Left ventricle myocardium inferior (tissue), 1 donor: ENCODE results near the gene SLC6A9. TPM values are rescaled to one million over a fixed set of nuclear protein-coding genes. Genes with fewer than 3 reads are reported as not detected.

ENCODE experiments used
- DNase-seq: peaks from one replicate; pipeline ENCODE4 v3.0.0-alpha.2; 2020
- H3K27ac ChIP-seq: fragments of 200-600 bp; replicated peaks from 2 replicates; pipeline ENCODE4 v1.8.0; 2021
- H3K27me3 ChIP-seq: fragments of 200-600 bp; 2 replicates; pipeline ENCODE4 v1.8.0; 2021; ENCODE audit warnings: low read depth
- H3K36me3 ChIP-seq: fragments of 200-600 bp; 2 replicates; pipeline ENCODE4 v1.8.0; 2021
- H3K4me1 ChIP-seq: fragments of 200-600 bp; 2 replicates; pipeline ENCODE4 v1.8.0; 2021
- H3K4me3 ChIP-seq: fragments of 200-600 bp; 2 replicates; pipeline ENCODE4 v1.8.0; 2021; ENCODE audit warnings: mild to moderate bottlenecking, moderate library complexity
- H3K9me3 ChIP-seq: fragments of 200-600 bp; replicated peaks from 2 replicates; pipeline ENCODE4 v1.8.0; 2021
- intact Hi-C: fragments of 100-400 bp; cut with micrococcal nuclease; formaldehyde crosslinking; loops from one replicate; pipeline ENCODE4 v1.11.0; 2022
- total RNA-seq: library from RNA; stranded (reverse); fragmentation: NEBNext Ultra II Directional; extraction: Animal tissue kit (Norgen Biotek cat#: 25700); gene quantifications from one replicate; pipeline ENCODE4 v1.2.1, GENCODE V29; 2021
- TF ChIP-seq, protein P1 (sequence below): fragments of 200-600 bp; IDR thresholded peaks from 2 replicates; pipeline ENCODE4 v1.8.0; 2021; ENCODE audit warnings: antibody characterized with exemption, mild to moderate bottlenecking, borderline replicate concordance
- donor health status: DM: no; HTN: yes; CAD: no; lungs with severe emphysema.

SLC6A9 gene
- total RNA-seq, 1 donor from 2014 or later = 1.2 TPM

DNA sequence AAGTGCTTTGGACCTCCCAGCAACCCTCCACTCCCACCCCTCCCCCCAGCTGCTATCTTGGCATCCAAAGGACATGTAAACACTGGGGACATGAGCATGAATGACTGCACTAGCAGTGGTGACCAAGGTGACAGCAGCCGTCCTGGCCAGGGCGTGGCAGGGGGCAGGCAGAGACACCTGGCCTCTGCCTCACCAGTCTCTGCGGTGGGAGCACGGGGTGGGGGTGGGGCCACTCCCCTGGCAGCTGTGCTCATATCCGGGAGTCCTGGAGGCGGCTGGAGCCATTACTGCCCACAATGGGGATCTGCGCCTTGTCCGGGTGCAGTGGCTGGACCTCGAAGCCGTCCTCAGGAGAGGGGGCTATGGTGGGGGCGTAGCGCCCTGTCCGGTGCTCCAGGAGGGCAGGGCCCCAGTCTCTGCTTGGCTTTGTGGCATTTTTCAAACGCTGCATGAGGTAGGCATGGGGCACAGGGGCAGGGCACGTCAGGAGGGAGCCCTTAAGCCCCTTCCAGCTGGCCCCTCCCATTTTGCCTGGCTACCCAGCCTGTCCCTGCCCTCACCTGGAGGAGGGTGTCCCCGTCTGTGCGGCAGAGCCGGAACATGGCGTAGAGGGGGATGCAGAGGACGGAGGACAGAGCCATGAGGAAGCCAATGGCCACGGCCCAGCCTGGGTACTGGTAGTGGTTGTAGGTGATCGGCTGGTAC lies 33.8 kb downstream of the SLC6A9 start:
- no peaks in the 10 kb centered on the region for H3K4me1 ChIP-seq
- H3K4me3 ChIP-seq = no peak overlapping the region
- intact Hi-C loops = no loop called here
- no peaks in the 10 kb centered on the region for H3K9me3 ChIP-seq
- no peak for DNase-seq
- H3K27me3 ChIP-seq = peaks cover 4% of the 10 kb centered on the region
- no peaks in the 10 kb centered on the region for H3K36me3 ChIP-seq
- TF ChIP-seq, protein P1, sequence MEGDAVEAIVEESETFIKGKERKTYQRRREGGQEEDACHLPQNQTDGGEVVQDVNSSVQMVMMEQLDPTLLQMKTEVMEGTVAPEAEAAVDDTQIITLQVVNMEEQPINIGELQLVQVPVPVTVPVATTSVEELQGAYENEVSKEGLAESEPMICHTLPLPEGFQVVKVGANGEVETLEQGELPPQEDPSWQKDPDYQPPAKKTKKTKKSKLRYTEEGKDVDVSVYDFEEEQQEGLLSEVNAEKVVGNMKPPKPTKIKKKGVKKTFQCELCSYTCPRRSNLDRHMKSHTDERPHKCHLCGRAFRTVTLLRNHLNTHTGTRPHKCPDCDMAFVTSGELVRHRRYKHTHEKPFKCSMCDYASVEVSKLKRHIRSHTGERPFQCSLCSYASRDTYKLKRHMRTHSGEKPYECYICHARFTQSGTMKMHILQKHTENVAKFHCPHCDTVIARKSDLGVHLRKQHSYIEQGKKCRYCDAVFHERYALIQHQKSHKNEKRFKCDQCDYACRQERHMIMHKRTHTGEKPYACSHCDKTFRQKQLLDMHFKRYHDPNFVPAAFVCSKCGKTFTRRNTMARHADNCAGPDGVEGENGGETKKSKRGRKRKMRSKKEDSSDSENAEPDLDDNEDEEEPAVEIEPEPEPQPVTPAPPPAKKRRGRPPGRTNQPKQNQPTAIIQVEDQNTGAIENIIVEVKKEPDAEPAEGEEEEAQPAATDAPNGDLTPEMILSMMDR = no peak
- H3K27ac ChIP-seq = no peak overlapping the region

DNA sequence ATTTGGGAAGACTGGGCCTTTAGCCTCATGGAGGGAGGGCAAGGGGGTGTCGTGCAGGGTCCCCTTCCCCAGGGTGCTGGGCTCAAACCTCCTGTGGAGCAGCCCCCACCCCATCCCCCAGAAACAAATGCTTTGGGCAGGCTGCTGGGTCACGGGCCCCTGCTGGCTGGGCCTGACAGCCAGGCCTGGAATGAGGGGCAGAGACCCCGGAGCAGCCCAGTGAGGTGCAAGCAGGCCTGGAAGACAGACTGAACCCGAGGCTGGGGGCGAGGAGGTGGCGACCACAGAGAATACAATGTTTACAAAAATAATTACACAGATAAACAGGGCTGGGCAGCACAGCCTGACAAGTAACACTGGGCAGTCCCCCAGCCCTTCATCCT lies 34.5 kb downstream of the SLC6A9 start:
- TF ChIP-seq, protein P1 = no peak
- intact Hi-C loops = no loop called here
- no peak for DNase-seq
- Histone ChIP-seq H3K4me3 (no peak overlapping the region), H3K36me3 (no peaks in the 10 kb centered on the region), H3K9me3 (no peaks in the 10 kb centered on the region), H3K27ac (no peak overlapping the region), H3K4me1 (peaks cover 6% of the 10 kb centered on the region), H3K27me3 (peaks cover 3% of the 10 kb centered on the region)

DNA sequence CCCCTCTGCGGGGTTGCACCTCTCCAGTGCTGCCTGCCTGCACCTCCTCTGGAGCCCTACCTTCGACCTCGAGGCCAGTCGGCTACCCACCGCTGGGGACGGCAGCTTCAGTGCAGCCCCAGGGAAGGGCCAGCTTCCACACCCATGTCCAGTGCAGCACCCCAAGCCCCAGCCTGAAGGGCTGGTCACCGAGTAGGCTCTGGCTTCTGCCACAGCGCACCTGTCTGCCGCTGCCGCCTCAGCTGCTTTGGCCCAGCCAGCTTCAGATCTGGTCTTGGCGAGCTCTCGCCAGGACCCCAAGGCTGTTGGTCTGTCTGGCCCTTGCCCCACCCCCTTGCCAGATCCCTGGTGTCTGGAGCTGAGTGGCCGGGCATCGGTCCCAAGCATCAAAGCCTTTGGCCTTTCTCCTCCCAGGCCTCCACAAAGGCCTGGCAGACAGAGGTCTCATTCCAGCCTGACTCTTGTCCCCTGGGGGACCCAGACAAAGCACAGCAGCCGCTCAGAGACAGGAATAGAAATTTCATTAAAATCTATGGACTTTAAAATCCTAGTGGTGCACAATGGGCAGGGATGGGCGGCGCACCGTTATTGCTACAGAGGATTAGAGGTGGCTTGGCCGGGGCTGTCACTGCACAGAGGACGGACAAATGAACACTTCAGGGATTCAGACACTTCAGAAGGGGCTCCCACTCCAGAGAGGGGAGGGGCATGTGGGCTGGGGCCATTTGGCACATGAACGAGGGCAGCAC lies 35.1 kb downstream of the SLC6A9 start:
- intact Hi-C loops = no loop called here
- H3K4me3 ChIP-seq = no peak overlapping the region
- H3K27me3 ChIP-seq = no peaks in the 10 kb centered on the region
- H3K27ac ChIP-seq = no peak overlapping the region
- DNase-seq = no peak
- H3K4me1 ChIP-seq = peaks cover 12% of the 10 kb centered on the region
- TF ChIP-seq, protein P1 = no peak
- no peaks in the 10 kb centered on the region for H3K9me3 ChIP-seq
- no peaks in the 10 kb centered on the region for H3K36me3 ChIP-seq

DNA sequence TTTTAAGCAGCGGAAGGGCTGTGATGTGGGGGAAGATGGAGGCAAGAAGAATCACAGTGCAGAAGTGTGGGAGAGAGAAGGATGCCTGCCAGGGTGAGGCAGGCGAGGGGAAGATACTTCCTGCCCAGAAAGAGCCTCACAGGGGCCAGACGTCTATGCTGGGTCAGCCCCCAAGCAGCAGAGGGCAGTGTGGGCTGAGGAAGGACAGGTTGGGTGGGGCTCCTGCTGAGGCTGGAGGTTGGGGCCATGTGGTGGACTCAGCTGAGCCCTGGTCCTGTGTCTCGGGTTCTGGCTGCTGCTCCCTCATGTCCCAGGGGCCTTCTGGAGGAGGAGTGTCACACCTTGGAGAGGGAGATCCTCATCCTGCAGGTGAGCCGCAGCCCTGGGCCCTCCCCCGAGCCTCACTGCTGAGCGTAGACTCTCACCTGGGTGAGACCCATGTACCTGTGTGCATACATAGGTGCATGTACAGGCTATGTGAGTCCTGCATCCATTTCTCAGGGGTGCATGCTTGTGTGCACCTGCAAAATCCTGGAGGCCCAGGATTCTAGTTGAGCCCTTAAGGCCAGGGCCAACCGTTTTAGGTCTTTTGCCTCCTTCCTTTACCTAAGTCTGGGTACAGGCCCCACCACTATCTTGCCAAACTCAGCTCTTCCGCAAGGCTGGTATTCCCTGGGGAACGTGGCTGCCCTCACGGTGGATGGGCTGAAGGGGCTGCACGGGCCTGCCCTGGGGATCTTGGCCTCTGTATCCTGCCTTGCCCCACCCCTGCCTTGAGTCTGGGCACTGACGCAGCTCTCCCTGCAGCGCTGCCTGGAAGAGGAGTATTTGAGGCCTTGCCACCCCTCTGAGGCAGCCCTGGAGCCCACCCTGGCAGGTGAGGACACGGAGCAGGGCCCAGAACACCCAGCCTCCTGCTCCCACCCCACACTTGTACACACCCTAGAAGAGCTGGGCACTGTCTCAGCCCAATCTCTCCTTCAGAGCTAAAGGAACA lies 36.2 kb downstream of the SLC6A9 start:
- Histone ChIP-seq H3K27me3 (no peaks in the 10 kb centered on the region), H3K4me3 (no peak overlapping the region), H3K9me3 (no peaks in the 10 kb centered on the region), H3K36me3 (no peaks in the 10 kb centered on the region), H3K27ac (no peak overlapping the region), H3K4me1 (peaks cover 20% of the 10 kb centered on the region)
- DNase-seq = no peak
- intact Hi-C loops = no loop called here
- TF ChIP-seq, protein P1 = no peak

DNA sequence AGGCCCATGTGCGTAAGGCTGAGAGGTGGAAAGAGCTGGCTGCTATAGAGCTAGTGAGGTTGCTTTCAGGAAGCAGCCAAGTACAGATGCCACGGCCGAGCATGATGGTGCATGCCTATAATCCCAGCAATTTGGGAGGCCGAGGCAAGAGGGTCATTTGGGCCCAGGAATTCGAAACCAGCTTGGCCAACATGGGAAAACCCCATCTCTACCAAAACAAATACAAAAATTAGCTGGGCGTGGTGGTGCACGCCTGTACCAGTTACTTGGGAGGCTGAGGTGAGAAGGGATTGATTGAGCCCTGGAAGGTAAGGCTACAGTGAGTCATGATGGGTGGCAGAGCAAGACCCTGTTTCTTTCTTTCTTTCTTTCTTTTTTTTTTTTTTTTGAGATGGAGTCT lies 37.2 kb downstream of the SLC6A9 start:
- intact Hi-C loops = no loop called here
- no peak for DNase-seq
- TF ChIP-seq, protein P1 = no peak

More for the DNA sequence above, 37.2 kb downstream of the SLC6A9 start:
- no peaks in the 10 kb centered on the region for H3K9me3 ChIP-seq
- no peaks in the 10 kb centered on the region for H3K36me3 ChIP-seq
- no peak overlapping the region for H3K27ac ChIP-seq
- H3K27me3 ChIP-seq = no peaks in the 10 kb centered on the region
- no peak overlapping the region for H3K4me3 ChIP-seq
- peaks cover 20% of the 10 kb centered on the region for H3K4me1 ChIP-seq
